Stimulated activated CD8-positive, alpha-beta memory T cell treated with anti-CD3 and anti-CD28 coated beads, Interleukin-15, amount 100 ng/mL, for 24 hours (primary cell): ENCODE measurements around the gene SLC1A2.

Source experiments
- DNase-seq: peaks from one replicate; pipeline ENCODE4 v3.0.0-alpha.2; 2020; ENCODE audit warnings: low read depth

The SLC1A2 gene

DNA sequence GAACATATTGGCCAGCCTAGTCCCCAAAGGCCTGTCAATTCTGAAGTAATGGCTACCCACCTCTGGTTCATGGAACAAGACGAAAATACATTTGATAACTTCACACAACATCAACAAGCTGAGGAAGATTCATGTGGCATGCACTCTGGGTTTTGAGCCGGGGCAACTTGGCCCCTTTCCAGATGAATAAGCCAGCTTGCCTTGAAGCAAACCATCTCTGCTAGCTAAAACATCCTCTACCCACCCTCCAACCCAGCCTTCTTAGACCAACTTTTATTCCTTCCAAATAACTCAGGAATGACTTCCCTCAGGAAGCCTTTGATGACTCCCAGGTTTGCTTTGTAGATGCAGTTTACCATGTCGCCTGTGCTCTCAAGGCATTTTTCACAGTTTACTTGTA lies 94.4 kb downstream of the SLC1A2 start:
- DNase-seq: no peak

DNA sequence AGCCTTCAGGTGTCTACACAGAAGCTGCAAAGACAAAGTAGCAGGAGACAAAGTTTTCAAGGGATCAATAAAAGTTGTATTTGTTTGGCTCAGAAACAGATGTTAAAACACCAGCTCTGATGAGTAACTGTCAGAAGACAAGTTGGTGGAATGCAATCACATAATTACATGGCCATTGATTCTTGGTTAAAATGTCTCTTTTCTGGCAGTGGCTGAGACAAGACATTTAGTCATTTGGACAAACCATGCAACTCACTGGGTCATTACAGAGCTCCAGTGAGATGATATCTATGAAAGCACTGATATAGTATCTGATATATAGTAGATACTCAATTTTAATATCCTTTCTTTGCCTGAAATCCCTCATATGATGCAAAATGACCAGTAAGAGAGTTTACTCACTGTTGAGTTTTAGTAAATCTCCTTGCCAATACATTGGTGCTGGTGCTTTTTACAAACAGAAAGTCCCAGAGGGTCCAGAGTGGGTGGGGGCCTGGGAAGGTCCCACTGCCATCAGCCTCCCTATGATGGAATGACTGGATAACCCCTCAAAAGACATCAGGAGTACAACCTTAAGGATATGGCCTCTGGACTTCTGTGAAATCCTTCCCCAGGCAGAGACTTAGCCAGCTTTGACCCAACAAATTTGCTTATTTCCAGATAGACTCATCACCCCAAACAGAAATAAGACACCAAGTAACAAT lies 95.0 kb downstream of the SLC1A2 start:
- DNase-seq: no peak

- DNase-seq: no peak
Measured at GRCh38 chr11:35323076-35323868, 96.1 kb downstream of the SLC1A2 start.

GRCh38 chr11:35322318-35322979 lies 96.9 kb downstream of the SLC1A2 start:
- DNase-seq: no peak

GRCh38 chr11:35321532-35322317 lies 97.6 kb downstream of the SLC1A2 start:
- no peak for DNase-seq

- DNase-seq: no peak
Measured at GRCh38 chr11:35321111-35321510, 98.2 kb downstream of the SLC1A2 start.

GRCh38 chr11:35318977-35319925 lies 100.1 kb downstream of the SLC1A2 start:
- no peak for DNase-seq

DNA sequence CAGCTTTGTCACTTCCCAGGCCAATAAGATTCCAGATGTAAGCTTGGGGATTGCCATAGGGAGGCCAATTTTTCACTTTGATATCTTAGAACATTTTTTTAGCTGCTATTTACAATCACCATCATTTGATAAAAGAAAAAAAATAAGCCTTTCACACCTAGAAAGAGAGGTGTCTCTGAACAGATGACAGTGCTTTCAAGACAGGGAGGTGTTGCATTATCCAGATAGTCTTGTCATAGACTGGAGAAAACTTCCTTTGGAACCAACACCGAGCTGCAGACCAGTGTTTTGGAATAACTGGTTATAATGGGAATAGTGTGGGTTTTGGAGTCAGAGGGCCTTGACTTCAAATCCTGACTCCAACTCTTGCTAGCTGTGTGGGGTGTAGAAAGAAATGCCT lies 101.0 kb downstream of the SLC1A2 start:
- no peak for DNase-seq

DNA sequence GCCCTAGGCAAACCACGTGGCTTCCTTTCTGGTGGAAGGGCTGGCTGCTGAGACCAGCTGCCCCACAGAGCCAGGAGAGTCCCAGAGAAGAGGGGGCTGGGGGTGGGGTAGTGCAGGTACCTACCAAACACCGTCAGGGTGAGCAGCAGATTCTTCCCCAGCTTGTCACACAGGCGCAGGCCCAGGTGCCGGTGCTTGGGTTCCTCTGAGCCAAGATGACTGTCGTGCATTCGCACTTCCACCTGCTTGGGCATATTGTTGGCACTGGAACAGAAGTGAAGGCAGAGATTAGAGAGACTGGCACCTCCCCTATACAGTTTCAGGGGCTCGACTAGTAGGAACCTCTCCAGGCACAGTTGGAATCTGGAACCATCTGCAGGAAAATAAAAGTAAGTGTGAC lies 102.1 kb downstream of the SLC1A2 start:
- no peak for DNase-seq

- no peak for DNase-seq
Measured at GRCh38 chr11:35316161-35316560, 103.2 kb downstream of the SLC1A2 start.

- no peak for DNase-seq
Measured at GRCh38 chr11:35313760-35314153, 105.6 kb downstream of the SLC1A2 start.

GRCh38 chr11:35313066-35313759 lies 106.1 kb downstream of the SLC1A2 start:
- no peak for DNase-seq

DNA sequence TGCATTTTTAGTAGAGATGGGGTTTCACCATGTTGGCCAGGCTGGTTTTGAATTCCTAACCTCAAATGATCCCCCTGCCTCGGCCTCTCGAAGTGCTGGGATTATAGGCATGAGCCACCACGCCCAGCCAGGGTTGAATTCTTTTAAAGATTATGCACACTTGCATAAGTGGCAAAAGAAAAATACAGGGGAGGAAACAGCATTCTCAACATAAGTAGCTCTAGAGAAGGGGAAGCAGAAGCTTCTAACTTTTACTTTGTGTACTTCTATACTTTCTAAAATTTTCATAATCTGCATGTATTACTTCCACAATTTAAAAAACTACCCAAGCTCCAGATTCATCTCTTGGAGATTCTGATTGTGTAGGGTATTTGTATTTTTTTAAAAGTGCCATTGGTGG lies 108.0 kb downstream of the SLC1A2 start:
- no peak for DNase-seq

DNA sequence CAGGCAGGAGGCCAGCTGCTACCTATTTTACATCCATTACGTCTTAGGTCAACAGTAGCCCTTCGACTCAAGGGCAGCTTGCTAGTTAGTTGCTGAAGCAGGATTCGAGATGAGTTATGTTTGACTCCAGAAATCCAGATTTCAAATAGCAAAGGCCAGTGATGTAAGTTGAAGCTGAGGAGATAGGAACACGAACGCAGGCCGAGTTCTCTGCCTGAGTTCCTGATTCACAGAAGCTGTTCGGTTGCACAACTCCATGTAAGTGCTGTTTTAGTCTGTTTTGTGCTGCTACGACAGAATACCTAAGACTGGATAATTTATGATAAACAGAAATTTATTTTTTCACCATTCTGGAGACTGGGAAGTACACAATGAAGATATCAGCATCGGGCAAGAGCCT lies 111.2 kb downstream of the SLC1A2 start:
- DNase-seq: no peak

GRCh38 chr11:35307221-35307621 lies 112.1 kb downstream of the SLC1A2 start:
- DNase-seq: no peak

- DNase-seq: no peak
Measured at GRCh38 chr11:35305670-35306382, 113.5 kb downstream of the SLC1A2 start.

DNA sequence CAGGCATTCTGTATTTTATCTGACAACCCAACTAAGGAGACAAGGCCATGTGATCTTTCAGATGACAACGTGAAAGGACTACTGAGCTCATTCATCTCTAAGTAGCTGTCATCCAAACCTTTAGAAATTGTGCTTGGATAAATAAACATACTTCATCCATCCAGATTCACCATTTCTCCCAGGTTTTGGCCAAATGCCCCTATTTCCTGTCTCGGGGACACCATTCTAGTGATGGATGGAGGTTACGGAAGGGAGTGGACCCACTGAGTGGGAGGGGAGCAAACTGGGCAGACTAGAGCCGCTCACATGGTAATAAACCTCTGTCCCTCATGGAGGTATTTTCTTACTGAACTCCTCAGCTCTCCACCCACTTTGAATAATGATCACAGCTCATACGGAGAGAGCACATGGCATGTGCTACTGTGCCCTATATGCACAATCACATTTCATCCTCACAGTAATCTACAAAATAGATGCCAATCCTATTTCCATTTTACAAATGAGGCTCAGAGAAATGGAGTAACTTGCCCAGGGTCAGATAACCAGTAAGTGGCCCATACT lies 114.4 kb downstream of the SLC1A2 start:
- DNase-seq: no peak

DNA sequence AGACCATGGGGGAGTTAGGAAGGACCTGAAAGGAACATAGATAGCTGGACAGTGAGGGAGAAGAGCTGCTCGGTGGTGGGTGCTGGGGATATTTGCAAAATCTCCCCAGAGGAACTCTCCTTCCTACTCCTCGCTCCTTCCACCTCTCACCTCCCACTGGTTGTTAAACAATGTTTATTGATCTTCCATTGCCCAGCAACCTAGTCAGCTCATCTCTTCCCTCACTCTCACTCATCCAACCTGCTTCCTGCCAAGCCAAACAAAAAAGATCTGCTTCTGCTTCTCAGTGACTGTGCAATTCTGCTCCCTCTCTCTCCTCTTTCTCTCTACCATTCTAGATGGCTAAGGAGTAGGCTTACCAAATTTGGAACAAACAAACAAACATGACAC lies 115.0 kb downstream of the SLC1A2 start:
- no peak for DNase-seq

- DNase-seq: no peak
Measured at GRCh38 chr11:35303596-35304385, 115.6 kb downstream of the SLC1A2 start.
